Brain microvascular endothelial cell (primary cell): ENCODE results near the gene LRRC4C.

Experiments used
- DNase-seq: peaks from one replicate; pipeline ENCODE4 v3.0.0-alpha.2; 2020
- H3K27ac ChIP-seq: fragments of 250-450 bp; sonication (Bioruptor Pico); 2 replicates; pipeline ENCODE4 v1.5.1; 2020; ENCODE audit warnings: mild to moderate bottlenecking, moderate library complexity
- H3K27me3 ChIP-seq: fragments of 250-450 bp; sonication (Bioruptor Pico); replicated peaks from 2 replicates; pipeline ENCODE4 v1.5.1; 2020; ENCODE audit warnings: mild to moderate bottlenecking
- H3K36me3 ChIP-seq: fragments of 250-450 bp; sonication (Bioruptor Pico); replicated peaks from 2 replicates; pipeline ENCODE4 v1.5.1; 2020; ENCODE audit warnings: mild to moderate bottlenecking
- H3K4me3 ChIP-seq: 2 replicates; pipeline ENCODE4 v1.5.1; 2011; ENCODE audit warnings: low read depth, mild to moderate bottlenecking, control low read depth, low read length, moderate library complexity
- CTCF ChIP-seq: IDR thresholded peaks from 2 replicates; pipeline ENCODE4 v1.5.1; 2011; ENCODE audit warnings: low read depth, mild to moderate bottlenecking, moderate library complexity, low read length, control low read depth, inconsistent platforms; ENCODE audit errors: missing control alignments
- in situ Hi-C: cut with HindIII; loops from 2 replicates; pipeline ENCODE4 v1.10.0; 2017; ENCODE audit warnings: low sequenced_read_pairs, low pct_ligation_motif_present

LRRC4C gene

GRCh38 chr11:41309111-41309522 lies 150.3 kb downstream of the LRRC4C start:
- Histone ChIP-seq H3K4me3 (no peak overlapping the region), H3K36me3 (no peaks in the 10 kb centered on the region), H3K27ac (no peak overlapping the region), H3K27me3 (no peaks in the 10 kb centered on the region)
- in situ Hi-C loops = no loop called here
- no peak for TF ChIP-seq CTCF
- no peak for DNase-seq

GRCh38 chr11:41308286-41308685 lies 151.2 kb downstream of the LRRC4C start:
- TF ChIP-seq CTCF = no peak
- Histone ChIP-seq H3K4me3 (no peak overlapping the region), H3K27ac (no peak overlapping the region), H3K27me3 (no peaks in the 10 kb centered on the region), H3K36me3 (no peaks in the 10 kb centered on the region)
- in situ Hi-C loops = no loop called here
- no peak for DNase-seq

- TF ChIP-seq CTCF = no peak
- no peak for DNase-seq
- no peak overlapping the region for H3K27ac ChIP-seq
- H3K36me3 ChIP-seq = no peaks in the 10 kb centered on the region
- no peaks in the 10 kb centered on the region for H3K27me3 ChIP-seq
- no peak overlapping the region for H3K4me3 ChIP-seq
- in situ Hi-C loops = no loop called here
These were observed 152.0 kb downstream of the LRRC4C start for GRCh38 chr11:41307296-41308080.

GRCh38 chr11:41306431-41306830 lies 153.0 kb downstream of the LRRC4C start:
- peak overlapping the region; percentile 37 for H3K27ac ChIP-seq
- no peaks in the 10 kb centered on the region for H3K27me3 ChIP-seq
- H3K36me3 ChIP-seq = no peaks in the 10 kb centered on the region
- DNase-seq = peak; percentile 72
- in situ Hi-C loops = no loop called here
- no peak overlapping the region for H3K4me3 ChIP-seq
- TF ChIP-seq CTCF = no peak

GRCh38 chr11:41301023-41301422 lies 158.4 kb downstream of the LRRC4C start:
- H3K27me3 ChIP-seq = no peaks in the 10 kb centered on the region
- no peak for TF ChIP-seq CTCF
- H3K27ac ChIP-seq = peak overlapping the region; percentile 42
- no peak overlapping the region for H3K4me3 ChIP-seq
- in situ Hi-C loops = no loop called here
- no peaks in the 10 kb centered on the region for H3K36me3 ChIP-seq
- DNase-seq = peak; percentile 64

GRCh38 chr11:41289408-41289807 lies 170.0 kb downstream of the LRRC4C start:
- H3K27me3 ChIP-seq = no peaks in the 10 kb centered on the region
- H3K4me3 ChIP-seq = no peak overlapping the region
- H3K36me3 ChIP-seq = no peaks in the 10 kb centered on the region
- no peak for TF ChIP-seq CTCF
- H3K27ac ChIP-seq = no peak overlapping the region
- in situ Hi-C loops = no loop called here
- DNase-seq = no peak
